SK-N-SH (cell line): ENCODE results near the gene DSG3. TPM values are rescaled to one million over a fixed set of nuclear protein-coding genes. Genes with fewer than 3 reads are reported as not detected.

Experiments used
- CTCF ChIA-PET: fragments of 300-600, 350-600 bp; formaldehyde crosslinking; extraction: SDS; loops from one replicate; lab custom pipeline; 2021; lab: Yijun Ruan, JAX
- POLR2A ChIA-PET: fragments of 350-600 bp; sonication (Branson Sonifier 250); formaldehyde crosslinking; extraction: SDS; loops from one replicate; lab custom pipeline; 2020; ENCODE audit warnings: antibody characterized with exemption, inconsistent platforms; lab: Yijun Ruan, JAX
- DNase-seq: peaks from one replicate; pipeline ENCODE4 v3.0.0; 2012
- H2AFZ ChIP-seq: fragments of 200-600 bp; sonication (generic); 2 replicates; pipeline ENCODE4 v1.8.1; 2016; ENCODE audit warnings: antibody characterized with exemption, mild to moderate bottlenecking, low read depth
- H3F3A ChIP-seq: fragments of 200-600 bp; sonication (generic); replicated peaks from 2 replicates; pipeline ENCODE3; 2016; ENCODE audit warnings: antibody characterized with exemption, mild to moderate bottlenecking; ENCODE audit not compliant: insufficient read depth
- H3K27ac ChIP-seq, 2 experiments: fragments of 200-500 bp in 1 of 2; fragments of 200-600 bp in 1 of 2; sonication (Bioruptor generic) in 1 of 2; sonication (generic), shearing (Covaris generic) in 1 of 2; 2 replicates each; pipeline versions ENCODE4 v1.5.1 to v1.6.1; 2014 to 2016; ENCODE audit warnings: low read depth in 2 of 2, inconsistent platforms in 1 of 2, low read length in 1 of 2, mild to moderate bottlenecking in 1 of 2, mixed read lengths in 1 of 2
- H3K27me3 ChIP-seq: fragments of 200-600 bp; sonication (generic), shearing (Covaris generic); 2 replicates; pipeline ENCODE4 v1.6.1; 2016; ENCODE audit warnings: mixed run types; ENCODE audit not compliant: insufficient read depth
- H3K36me3 ChIP-seq, 2 experiments: fragments of 200-500 bp in 1 of 2; fragments of 200-600 bp in 1 of 2; sonication (Bioruptor generic) in 1 of 2; sonication (generic) in 1 of 2; replicated peaks in 1 of 2; 2 replicates each; pipeline versions ENCODE3 to v1.5.1; 2014 to 2016; ENCODE audit warnings: low read length in 1 of 2, mild to moderate bottlenecking in 1 of 2; ENCODE audit not compliant: insufficient read depth in 2 of 2, control insufficient read depth in 1 of 2
- H3K4me1 ChIP-seq, 2 experiments: fragments of 200-500 bp in 1 of 2; fragments of 200-600 bp in 1 of 2; sonication (Bioruptor generic) in 1 of 2; sonication (generic), shearing (Covaris generic) in 1 of 2; 2 replicates each; pipeline versions ENCODE4 v1.5.1 to v1.6.1; 2014 to 2016; ENCODE audit warnings: low read depth in 1 of 2, low read length in 1 of 2, mixed run types in 1 of 2; ENCODE audit not compliant: insufficient read depth in 2 of 2, control insufficient read depth in 1 of 2
- H3K4me2 ChIP-seq: fragments of 200-600 bp; sonication (generic), shearing (Covaris generic); 2 replicates; pipeline ENCODE4 v1.6.1; 2017; ENCODE audit warnings: mixed run types
- H3K4me3 ChIP-seq, 2 experiments: fragments of 200-500 bp in 1 of 2; fragments of 200-600 bp in 1 of 2; sonication (Bioruptor generic) in 1 of 2; sonication (generic), shearing (Covaris generic) in 1 of 2; 2 replicates each; pipeline versions ENCODE4 v1.5.1 to v1.8.1; 2014 to 2016; ENCODE audit warnings: low read depth in 2 of 2, inconsistent platforms in 1 of 2, low read length in 1 of 2, mild to moderate bottlenecking in 1 of 2, mixed read lengths in 1 of 2, moderate library complexity in 1 of 2
- H3K79me2 ChIP-seq: fragments of 200-600 bp; sonication (generic); 2 replicates; pipeline ENCODE4 v1.8.1; 2017; ENCODE audit warnings: mild to moderate bottlenecking; ENCODE audit not compliant: insufficient read depth
- H3K9ac ChIP-seq: fragments of 200-600 bp; sonication (generic); 2 replicates; pipeline ENCODE4 v1.6.1; 2017; ENCODE audit warnings: mixed run types
- H3K9me2 ChIP-seq: fragments of 200-600 bp; sonication (generic); 2 replicates; pipeline ENCODE4 v1.6.1; 2017; ENCODE audit warnings: mixed run types
- H3K9me3 ChIP-seq: fragments of 200-600 bp; sonication (generic); 2 replicates; pipeline ENCODE4 v1.6.1; 2017; ENCODE audit warnings: mixed run types, mild to moderate bottlenecking, moderate library complexity
- H4K20me1 ChIP-seq: fragments of 200-600 bp; sonication (generic); 2 replicates; pipeline ENCODE4 v1.6.1; 2017; ENCODE audit warnings: mild to moderate bottlenecking, mixed run types; ENCODE audit not compliant: insufficient read depth
- ELF1 ChIP-seq: IDR thresholded peaks from 2 replicates; pipeline ENCODE4 v1.4.0; 2012
- FOXJ3 ChIP-seq: sonication (generic); formaldehyde crosslinking; IDR thresholded peaks from 2 replicates; pipeline ENCODE4 v1.5.1; 2020; ENCODE audit warnings: mild to moderate bottlenecking, missing genetic modification reagents
- FOXM1 ChIP-seq: IDR thresholded peaks from 2 replicates; pipeline ENCODE4 v1.4.0; 2012; ENCODE audit warnings: low read depth, mild to moderate bottlenecking
- GABPA ChIP-seq: IDR thresholded peaks from 2 replicates; pipeline ENCODE4 v1.4.0; 2012; ENCODE audit warnings: low read depth, mild to moderate bottlenecking
- GATA2 ChIP-seq: sonication (generic); formaldehyde crosslinking; IDR thresholded peaks from 2 replicates; pipeline ENCODE4 v1.5.0; 2020; ENCODE audit warnings: mild to moderate bottlenecking, missing genetic modification reagents
- JUND ChIP-seq: IDR thresholded peaks from 2 replicates; pipeline ENCODE4 v1.4.0; 2012
- MAX ChIP-seq: IDR thresholded peaks from 2 replicates; pipeline ENCODE4 v1.4.0; 2012; ENCODE audit warnings: low read depth
- MEF2A ChIP-seq: IDR thresholded peaks from 2 replicates; pipeline ENCODE4 v1.4.0; 2012; ENCODE audit warnings: low read depth, borderline replicate concordance
- MXI1 ChIP-seq: IDR thresholded peaks from 2 replicates; pipeline ENCODE4 v1.6.1; 2012; ENCODE audit warnings: mild to moderate bottlenecking, low read depth, low read length, improper control_type of control experiment
- NFIC ChIP-seq: IDR thresholded peaks from 2 replicates; pipeline ENCODE4 v1.4.0; 2012; ENCODE audit warnings: borderline replicate concordance
- PBX3 ChIP-seq: IDR thresholded peaks from 2 replicates; pipeline ENCODE4; 2012
- RAD21 ChIP-seq: IDR thresholded peaks from 2 replicates; pipeline ENCODE4 v1.6.1; 2012; ENCODE audit warnings: mild to moderate bottlenecking, low read length
- REST ChIP-seq: IDR thresholded peaks from 2 replicates; pipeline ENCODE4 v1.6.1; 2012; ENCODE audit warnings: mild to moderate bottlenecking, low read depth, low read length, moderate library complexity
- RFX5 ChIP-seq: IDR thresholded peaks from 2 replicates; pipeline ENCODE4 v1.6.1; 2012; ENCODE audit warnings: mild to moderate bottlenecking, improper control_type of control experiment, low read length
- RXRA ChIP-seq: IDR thresholded peaks from 2 replicates; pipeline ENCODE4 v1.4.0; 2012; ENCODE audit warnings: low read depth, mild to moderate bottlenecking, borderline replicate concordance
- SIN3A ChIP-seq: IDR thresholded peaks from 2 replicates; pipeline ENCODE4 v1.6.1; 2012; ENCODE audit warnings: low read depth, mild to moderate bottlenecking, low read length, moderate library complexity, borderline replicate concordance
- SMC3 ChIP-seq: IDR thresholded peaks from 2 replicates; pipeline ENCODE4 v1.6.1; 2012; ENCODE audit warnings: low read depth, low read length, improper control_type of control experiment
- TAF1 ChIP-seq: IDR thresholded peaks from 2 replicates; pipeline ENCODE4 v1.6.1; 2012; ENCODE audit warnings: low read depth, mild to moderate bottlenecking, low read length, moderate library complexity, borderline replicate concordance
- USF1 ChIP-seq: IDR thresholded peaks from 2 replicates; pipeline ENCODE4 v1.4.0; 2012; ENCODE audit warnings: low read depth, borderline replicate concordance
- YY1 ChIP-seq: IDR thresholded peaks from 2 replicates; pipeline ENCODE4 v1.4.0; 2012; ENCODE audit warnings: low read depth, mild to moderate bottlenecking
- WGBS: methylation state at CpG from one replicate; pipeline ENCODE4 v1.1.6; 2017; ENCODE audit warnings: low lambda C conversion rate; 5-methylcytosine and 5-hydroxymethylcytosine counted together
- polyA plus RNA-seq, 3 experiments: library from polyadenylated mRNA; depleted of rRNA; stranded (reverse); fragments of >200 nt; gene quantifications; 2 replicates each; pipeline ENCODE4 v1.2.3, GENCODE V29; 2012

The DSG3 gene
- polyA plus RNA-seq, 1 of the 3 experiments (the other 2 are of a cell fraction) = 0.02 TPM

GRCh38 chr18:31438402-31438801 is 9.1 kb upstream of the DSG3 start:
- no peaks in the 10 kb centered on the region for H3F3A ChIP-seq
- CTCF ChIA-PET = interaction anchor here (1.2 kb wide), 1 partner anchor 13 kb away, joined by 4 read pairs; no protein-coding TSS in a partner anchor
- WGBS = 0% methylated on average over 2 of the region's 2 CpGs

GRCh38 chr18:31439807-31440325 is 7.7 kb upstream of the DSG3 start:
- Histone ChIP-seq H4K20me1 (no peaks in the 10 kb centered on the region), H3K9me3 (no peaks in the 10 kb centered on the region), H3F3A (no peaks in the 10 kb centered on the region), H2AFZ (no peak overlapping the region), H3K4me3 (no peak overlapping the region), H3K36me3 (no peaks in the 10 kb centered on the region), H3K4me1 (no peaks in the 10 kb centered on the region), H3K27ac (no peak overlapping the region), H3K4me2 (no peak overlapping the region), H3K27me3 (peaks cover 18% of the 10 kb centered on the region; the same call in 1 of the 2 replicates), H3K9me2 (no peaks in the 10 kb centered on the region), H3K9ac (no peak overlapping the region), H3K79me2 (no peaks in the 10 kb centered on the region)
- DNase-seq = no peak
- ChIA-PET POLR2A (no interaction called here), CTCF (no interaction called here)
- 5% methylated on average over 6 of the region's 6 CpGs for WGBS
- TF ChIP-seq NFIC (no peak), RFX5 (no peak), JUND (no peak), ELF1 (no peak), REST (no peak), FOXJ3 (CRISPR knock-in tag) (no peak), YY1 (no peak), RAD21 (no peak), MAX (no peak), MXI1 (no peak), SMC3 (no peak), PBX3 (no peak), TAF1 (no peak), SIN3A (no peak), FOXM1 (no peak), GABPA (no peak)

More at GRCh38 chr18:31438402-31438801, 9.1 kb upstream of the DSG3 start:
- Histone ChIP-seq H3K4me1 (no peaks in the 10 kb centered on the region), H3K36me3 (no peaks in the 10 kb centered on the region), H3K4me2 (no peak overlapping the region), H4K20me1 (no peaks in the 10 kb centered on the region), H3K4me3 (no peak overlapping the region), H3K9ac (no peak overlapping the region), H3K9me2 (no peaks in the 10 kb centered on the region), H2AFZ (no peak overlapping the region), H3K9me3 (no peaks in the 10 kb centered on the region), H3K79me2 (no peaks in the 10 kb centered on the region), H3K27ac (no peak overlapping the region), H3K27me3 (peaks cover 14% of the 10 kb centered on the region; the same call in 1 of the 2 replicates)
- TF ChIP-seq MAX (no peak), MEF2A (no peak), USF1 (no peak), RXRA (no peak), GATA2 (CRISPR knock-in tag) (no peak), RAD21 (no peak), SIN3A (no peak)
- no peak for DNase-seq
- POLR2A ChIA-PET = no interaction called here
